ENCODE data around the gene IER3. TPM values are rescaled to one million over a fixed set of nuclear protein-coding genes. Genes with fewer than 3 reads are reported as not detected.
A peak's percentile ranks its signal among the peaks of the same experiment; 100 is the strongest.
"Not testable (repeated sequence)": the region's sequence is repeated elsewhere in the genome, so short reads cannot be mapped to it uniquely, and the experiment has no call there.

IER3 gene
- total RNA-seq, 1 donor from 2014 or later = 131 TPM

DNA sequence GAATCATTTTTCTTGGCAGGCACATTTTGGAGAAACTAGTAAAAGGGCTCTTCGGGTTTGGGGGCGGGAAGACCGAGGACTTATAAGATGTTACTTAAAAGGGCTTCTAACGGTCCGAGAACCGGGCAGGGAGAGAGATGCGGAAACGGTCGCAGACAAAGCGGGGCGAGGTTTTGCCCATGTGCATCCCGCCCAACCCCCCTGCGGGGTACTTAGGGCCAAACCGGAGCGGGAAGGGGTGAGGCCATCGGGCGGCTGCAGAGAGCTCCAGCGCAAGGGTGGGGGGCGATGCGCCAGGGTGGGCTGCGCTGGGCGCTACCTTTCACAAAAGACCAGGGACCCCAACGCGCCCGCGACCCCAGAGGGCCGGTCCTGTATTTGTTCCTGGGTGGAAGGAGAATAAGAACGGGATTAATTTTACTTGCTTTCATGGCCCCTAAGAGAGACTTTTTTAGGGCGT lies 23.6 kb downstream of the IER3 start:
- TF ChIP-seq, protein P1, sequence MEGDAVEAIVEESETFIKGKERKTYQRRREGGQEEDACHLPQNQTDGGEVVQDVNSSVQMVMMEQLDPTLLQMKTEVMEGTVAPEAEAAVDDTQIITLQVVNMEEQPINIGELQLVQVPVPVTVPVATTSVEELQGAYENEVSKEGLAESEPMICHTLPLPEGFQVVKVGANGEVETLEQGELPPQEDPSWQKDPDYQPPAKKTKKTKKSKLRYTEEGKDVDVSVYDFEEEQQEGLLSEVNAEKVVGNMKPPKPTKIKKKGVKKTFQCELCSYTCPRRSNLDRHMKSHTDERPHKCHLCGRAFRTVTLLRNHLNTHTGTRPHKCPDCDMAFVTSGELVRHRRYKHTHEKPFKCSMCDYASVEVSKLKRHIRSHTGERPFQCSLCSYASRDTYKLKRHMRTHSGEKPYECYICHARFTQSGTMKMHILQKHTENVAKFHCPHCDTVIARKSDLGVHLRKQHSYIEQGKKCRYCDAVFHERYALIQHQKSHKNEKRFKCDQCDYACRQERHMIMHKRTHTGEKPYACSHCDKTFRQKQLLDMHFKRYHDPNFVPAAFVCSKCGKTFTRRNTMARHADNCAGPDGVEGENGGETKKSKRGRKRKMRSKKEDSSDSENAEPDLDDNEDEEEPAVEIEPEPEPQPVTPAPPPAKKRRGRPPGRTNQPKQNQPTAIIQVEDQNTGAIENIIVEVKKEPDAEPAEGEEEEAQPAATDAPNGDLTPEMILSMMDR (IDR thresholded peaks at IDR 0.05; ENCODE audit: unreplicated experiment) = no peak
- Mint-ChIP-seq H3K4me3 (peak overlapping the region; percentile 98), H3K36me3 (peaks cover 21% of the 10 kb centered on the region), H3K9me3 (no peaks in the 10 kb centered on the region), H3K27ac (peak overlapping the region; percentile 96), H3K27me3 (ENCODE audit: low read depth) (no peaks in the 10 kb centered on the region), H3K4me1 (peaks cover 59% of the 10 kb centered on the region)
- DNase-seq (ENCODE audit: low spot score in 2 of 2, unreplicated experiment in 2 of 2) = peak in 1 of 2 experiments; percentile 58

DNA sequence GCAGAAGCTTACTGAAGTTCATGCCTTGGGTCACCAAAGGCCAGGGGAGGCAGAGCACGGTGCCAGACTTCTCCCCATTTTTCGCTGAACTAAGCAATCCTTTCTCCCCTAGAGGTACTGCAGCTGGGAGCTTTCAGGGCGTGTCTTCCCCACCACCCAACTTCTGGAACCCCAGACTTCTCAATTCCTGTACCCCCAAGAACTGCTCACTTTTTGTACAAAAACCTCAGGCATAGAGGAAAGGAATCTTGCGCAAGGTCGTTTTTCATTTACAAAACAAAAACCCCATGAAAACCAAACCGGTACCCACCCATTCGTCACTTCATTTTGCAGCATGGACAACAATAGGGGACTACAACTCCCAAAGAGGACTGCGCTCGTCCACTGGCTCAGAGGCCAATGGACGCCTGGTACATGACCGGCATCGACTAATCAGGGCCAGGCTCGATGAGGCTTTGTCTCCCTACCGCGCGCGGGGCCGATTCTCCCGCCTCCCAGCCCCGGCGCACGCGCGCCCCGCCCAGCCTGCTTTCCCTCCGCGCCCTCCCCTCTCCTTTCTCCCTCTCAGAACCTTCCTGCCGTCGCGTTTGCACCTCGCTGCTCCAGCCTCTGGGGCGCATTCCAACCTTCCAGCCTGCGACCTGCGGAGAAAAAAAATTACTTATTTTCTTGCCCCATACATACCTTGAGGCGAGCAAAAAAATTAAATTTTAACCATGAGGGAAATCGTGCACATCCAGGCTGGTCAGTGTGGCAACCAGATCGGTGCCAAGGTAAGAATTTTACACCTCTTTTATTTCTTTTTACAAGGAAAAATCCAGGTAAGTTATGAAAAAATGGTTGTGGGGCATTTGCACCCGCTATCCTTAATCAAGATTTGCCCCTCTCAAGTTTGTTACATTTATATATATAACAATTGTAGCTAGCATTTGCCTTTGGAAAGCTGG lies 24.3 kb downstream of the IER3 start, which contains the start of gene TUBB:
Gene TUBB (plus strand): TSS at position 562 of the 947 bp plus-strand sequence. CDS start 155 bp downstream, at position 717.
- DNase-seq (ENCODE audit: low spot score in 2 of 2, unreplicated experiment in 2 of 2) = peak; percentile 95
- Mint-ChIP-seq H3K36me3 (peaks cover 21% of the 10 kb centered on the region), H3K9me3 (no peaks in the 10 kb centered on the region), H3K4me1 (peaks cover 56% of the 10 kb centered on the region), H3K4me3 (peak within 1 kb of the TSS; percentile 98), H3K27ac (peak within 1 kb of the TSS; percentile 96), H3K27me3 (ENCODE audit: low read depth) (no peaks in the 10 kb centered on the region)
- TF ChIP-seq, protein P1 (IDR thresholded peaks at IDR 0.05; ENCODE audit: unreplicated experiment) = no peak

DNA sequence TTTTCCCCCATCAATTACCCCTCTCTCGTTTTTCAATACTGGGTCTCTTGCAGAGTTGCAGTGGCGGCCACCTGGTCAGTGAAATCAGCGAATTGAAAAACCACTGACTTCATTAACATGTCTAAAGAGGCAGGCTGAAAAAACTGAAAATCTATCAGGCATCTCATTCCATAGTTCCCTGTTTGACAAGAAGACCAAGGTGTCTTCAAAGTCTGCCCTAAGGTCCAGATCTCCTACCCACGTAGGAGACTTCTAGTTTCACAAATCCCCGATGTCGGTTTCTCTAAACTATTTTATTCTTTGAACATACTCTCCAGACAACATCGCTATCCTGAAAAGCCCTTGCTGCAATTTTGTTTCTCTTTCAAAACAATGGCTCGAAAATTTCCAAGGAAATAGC lies 25.0 kb downstream of the IER3 start:
- H3K27ac Mint-ChIP-seq = peak overlapping the region; percentile 96
- peak overlapping the region; percentile 98 for H3K4me3 Mint-ChIP-seq

DNA sequence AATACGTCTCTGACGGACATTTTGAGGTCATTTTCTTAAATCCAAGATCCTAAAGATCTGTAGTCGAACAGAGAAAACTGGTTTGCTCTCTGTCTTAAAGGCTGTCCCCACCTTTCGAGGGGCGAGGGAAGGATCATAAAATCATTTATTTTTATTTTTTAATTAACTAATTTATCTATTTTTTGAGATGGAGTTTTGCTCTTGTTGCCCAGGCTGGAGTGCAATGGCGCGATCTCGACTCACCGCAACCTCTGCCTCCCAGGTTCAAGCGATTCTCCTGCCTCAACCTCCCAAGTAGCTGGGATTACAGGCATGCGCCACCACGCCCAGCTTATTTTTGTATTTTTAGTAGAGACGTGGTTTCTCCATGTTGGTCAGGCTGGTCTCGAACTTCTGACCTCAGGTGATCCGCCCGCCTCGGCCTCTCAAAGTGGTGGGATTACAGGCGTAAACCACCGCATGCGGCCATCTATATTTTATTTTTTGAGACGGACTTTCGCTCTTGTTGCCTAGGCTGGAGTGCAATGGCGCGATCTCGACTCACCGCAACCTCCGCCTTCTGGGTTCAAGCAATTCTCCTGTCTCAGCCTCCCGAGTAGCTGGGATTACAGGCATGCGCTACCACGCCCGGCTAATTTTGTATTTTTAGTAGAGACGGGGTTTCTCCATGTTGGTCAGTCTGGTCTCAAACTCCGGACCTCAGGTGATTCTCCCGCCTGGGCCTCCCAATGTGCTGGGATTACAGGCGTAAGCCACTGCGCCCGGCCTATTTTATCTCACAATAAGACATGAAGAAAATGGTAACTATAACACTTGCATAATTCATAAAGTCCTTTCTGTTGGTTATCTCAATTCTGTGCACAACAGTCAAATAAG lies 26.3 kb downstream of the IER3 start:
- H3K4me1 Mint-ChIP-seq = peaks cover 37% of the 10 kb centered on the region
- not testable (repeated sequence) for H3K9me3 Mint-ChIP-seq; H3K27me3 Mint-ChIP-seq (ENCODE audit: low read depth); DNase-seq (ENCODE audit: low spot score in 2 of 2, unreplicated experiment in 2 of 2)
- H3K36me3 Mint-ChIP-seq = peaks cover 19% of the 10 kb centered on the region
- peak overlapping the region; percentile 100 for H3K27ac Mint-ChIP-seq
- peak overlapping the region; percentile 98 for H3K4me3 Mint-ChIP-seq

More for the DNA sequence above, 25.0 kb downstream of the IER3 start:
- TF ChIP-seq, protein P1 (IDR thresholded peaks at IDR 0.05; ENCODE audit: unreplicated experiment) = no peak
- no peak for DNase-seq (ENCODE audit: low spot score in 2 of 2, unreplicated experiment in 2 of 2)
- H3K27me3 Mint-ChIP-seq (ENCODE audit: low read depth) = no peaks in the 10 kb centered on the region
- H3K36me3 Mint-ChIP-seq = peaks cover 22% of the 10 kb centered on the region
- H3K9me3 Mint-ChIP-seq = no peaks in the 10 kb centered on the region
- peaks cover 48% of the 10 kb centered on the region for H3K4me1 Mint-ChIP-seq

DNA sequence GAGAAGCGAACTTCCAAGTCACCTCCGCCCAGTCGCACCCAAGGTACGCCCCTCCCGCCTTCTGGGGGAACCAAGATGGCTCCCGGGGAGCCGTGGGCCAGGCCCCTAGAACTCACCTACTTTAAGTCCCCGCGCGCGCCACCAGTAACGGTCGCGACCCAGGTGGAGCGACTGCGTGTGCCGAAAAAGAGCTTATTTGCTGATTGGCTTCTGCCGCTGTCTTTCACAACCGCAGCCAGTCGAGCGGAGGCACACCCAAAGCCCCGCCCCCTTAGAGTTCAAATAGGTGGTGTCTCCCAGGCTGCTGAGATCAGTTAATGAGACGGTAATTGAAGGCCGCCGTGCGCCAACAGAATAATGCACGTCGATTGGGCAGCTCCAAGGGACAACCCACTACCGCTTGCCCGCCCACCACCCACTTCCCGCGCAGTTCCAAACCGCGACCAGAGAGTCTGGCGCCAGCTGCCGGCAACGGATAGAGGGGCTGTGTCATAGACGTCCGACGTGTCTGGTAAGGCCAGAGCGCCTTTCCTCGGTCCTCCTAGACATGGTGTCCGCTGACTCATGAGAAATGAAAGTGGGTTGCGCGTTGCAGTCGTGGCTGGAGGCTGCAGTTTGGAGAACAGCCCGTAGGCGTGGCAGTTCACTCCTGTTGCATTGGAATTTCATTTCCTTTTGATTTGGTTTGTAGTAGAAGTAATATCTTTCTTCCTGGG lies 27.1 kb downstream of the IER3 start, which contains the start of gene MDC1:
Gene MDC1 (minus strand): TSS at position 153 of the 716 bp plus-strand sequence. CDS start 2,106 bp downstream, outside the sequence.
- peak; percentile 95 to 97 for DNase-seq (ENCODE audit: low spot score in 2 of 2, unreplicated experiment in 2 of 2)
- Mint-ChIP-seq H3K4me1 (peaks cover 30% of the 10 kb centered on the region), H3K36me3 (peaks cover 21% of the 10 kb centered on the region), H3K4me3 (peak within 1 kb of the TSS; percentile 97), H3K27me3 (ENCODE audit: low read depth) (no peaks in the 10 kb centered on the region), H3K27ac (peak within 1 kb of the TSS; percentile 100), H3K9me3 (no peaks in the 10 kb centered on the region)
- TF ChIP-seq, protein P1 (IDR thresholded peaks at IDR 0.05; ENCODE audit: unreplicated experiment) = peak; percentile 29

All from mesothelial cell of epicardium (in vitro differentiated cells).